ENCODE measurements around the gene JOSD2. TPM values are rescaled to one million over a fixed set of nuclear protein-coding genes. Genes with fewer than 3 reads are reported as not detected.

Gene JOSD2
- total and polyA plus RNA-seq, 9 of the 15 experiments (the other 6 are each of a cell fraction or from before 2014, with no cell fraction given), result 0.06 to 14.4 (median 3.1) TPM

DNA sequence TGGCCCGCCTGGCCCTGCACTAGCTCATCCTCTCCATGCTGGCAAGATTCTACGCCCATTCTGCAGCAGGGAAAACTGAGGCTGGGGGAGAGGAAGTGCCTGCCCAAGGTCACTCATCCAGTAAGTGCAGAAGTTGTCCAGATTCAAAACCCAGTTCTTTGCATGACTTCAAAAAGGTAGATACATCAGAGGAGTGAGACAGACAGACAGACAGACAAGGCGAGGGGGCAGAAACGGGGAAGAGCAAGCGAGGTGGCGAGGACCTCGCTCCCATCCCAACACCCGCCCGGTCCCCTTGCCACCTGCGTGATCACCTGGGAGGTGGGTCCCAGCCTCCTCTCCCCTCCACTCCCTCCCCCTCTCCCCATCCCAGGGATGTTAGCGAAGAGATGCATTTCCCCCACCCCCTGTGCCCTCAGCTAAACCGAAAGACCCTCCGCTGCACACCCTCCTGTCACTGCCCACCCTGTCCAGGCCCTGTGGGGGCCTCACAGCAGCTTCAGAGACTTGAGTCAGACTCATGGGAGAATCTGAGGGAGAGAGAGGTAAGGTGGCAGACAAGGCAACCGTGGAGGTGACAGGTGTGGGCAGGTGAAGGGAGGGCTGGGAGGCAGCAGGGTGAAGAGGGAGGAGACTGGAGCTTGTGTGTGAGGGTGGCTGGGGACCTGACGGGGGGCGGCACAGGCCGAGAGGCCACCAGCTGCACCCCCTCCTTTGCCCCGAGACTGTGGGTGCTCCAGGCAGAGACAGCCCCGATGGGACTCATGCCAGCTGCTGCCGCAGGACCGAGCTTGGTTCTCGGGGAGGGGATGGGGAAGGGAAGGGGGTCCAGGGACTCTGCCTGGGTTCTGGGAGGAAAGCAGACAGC lies 38.3 kb upstream of the JOSD2 start (continued):
- TF ChIP-seq, protein P1, sequence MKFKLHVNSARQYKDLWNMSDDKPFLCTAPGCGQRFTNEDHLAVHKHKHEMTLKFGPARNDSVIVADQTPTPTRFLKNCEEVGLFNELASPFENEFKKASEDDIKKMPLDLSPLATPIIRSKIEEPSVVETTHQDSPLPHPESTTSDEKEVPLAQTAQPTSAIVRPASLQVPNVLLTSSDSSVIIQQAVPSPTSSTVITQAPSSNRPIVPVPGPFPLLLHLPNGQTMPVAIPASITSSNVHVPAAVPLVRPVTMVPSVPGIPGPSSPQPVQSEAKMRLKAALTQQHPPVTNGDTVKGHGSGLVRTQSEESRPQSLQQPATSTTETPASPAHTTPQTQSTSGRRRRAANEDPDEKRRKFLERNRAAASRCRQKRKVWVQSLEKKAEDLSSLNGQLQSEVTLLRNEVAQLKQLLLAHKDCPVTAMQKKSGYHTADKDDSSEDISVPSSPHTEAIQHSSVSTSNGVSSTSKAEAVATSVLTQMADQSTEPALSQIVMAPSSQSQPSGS (CRISPR knock-in tag; IDR thresholded peaks at IDR 0.05), result no peak
- TF ChIP-seq EZH2 (IDR thresholded peaks at IDR 0.05; ENCODE audit: borderline replicate concordance, low read depth, low read length) (no peak), SIN3B (IDR thresholded peaks at IDR 0.05; ENCODE audit: low read depth) (no peak)

DNA sequence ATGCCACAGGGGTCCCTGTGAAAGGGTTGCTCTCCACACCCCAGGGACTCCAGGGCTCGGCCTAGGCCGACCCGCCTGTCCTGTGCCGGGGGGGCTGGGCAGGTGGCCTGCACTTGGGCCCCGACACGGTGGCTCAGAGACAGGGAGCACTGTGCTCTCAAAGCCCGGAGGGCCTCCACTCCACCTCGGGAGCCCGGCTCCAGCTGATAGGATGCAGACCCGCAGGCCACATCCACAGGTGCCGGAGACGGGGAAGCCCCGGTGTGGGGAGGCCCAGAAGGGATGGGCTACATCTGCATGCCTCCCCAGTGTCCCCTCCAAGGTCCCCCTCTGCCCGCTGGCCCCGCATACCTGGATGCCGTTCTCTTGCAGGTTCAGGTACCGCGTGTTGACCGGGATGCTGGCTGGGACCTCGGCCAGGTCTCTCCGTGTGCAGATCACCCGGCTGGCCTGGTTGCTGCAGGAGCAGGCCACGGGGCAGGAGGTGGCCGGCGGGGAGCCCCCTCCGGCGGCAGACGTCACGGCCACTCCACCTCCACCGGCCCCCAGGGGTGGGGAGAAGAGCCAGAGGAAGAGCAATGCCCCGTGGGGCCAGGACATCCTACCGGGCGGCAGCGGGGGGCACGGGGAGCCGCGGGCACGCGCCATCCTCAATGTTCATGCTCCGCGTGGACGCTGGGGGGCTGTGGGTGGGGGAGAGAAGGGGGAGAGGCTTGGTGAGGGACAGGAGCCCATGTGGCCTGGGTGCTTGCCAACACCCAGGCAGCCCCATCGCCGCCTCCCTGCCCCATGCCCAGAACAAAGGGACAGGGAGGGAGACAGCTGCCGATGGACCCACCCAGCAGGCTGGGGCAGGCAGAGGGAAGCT lies 37.4 kb upstream of the JOSD2 start:
- H3K4me2 ChIP-seq (ENCODE audit: insufficient read depth, low read length), result no peak overlapping the region

More for the DNA sequence above, 37.4 kb upstream of the JOSD2 start:
- TF ChIP-seq ZNF589 (CRISPR knock-in tag; IDR thresholded peaks at IDR 0.05; ENCODE audit: low read depth) (no peak), SMARCA5 (IDR thresholded peaks at IDR 0.05) (no peak)
- TF ChIP-seq, protein P2, sequence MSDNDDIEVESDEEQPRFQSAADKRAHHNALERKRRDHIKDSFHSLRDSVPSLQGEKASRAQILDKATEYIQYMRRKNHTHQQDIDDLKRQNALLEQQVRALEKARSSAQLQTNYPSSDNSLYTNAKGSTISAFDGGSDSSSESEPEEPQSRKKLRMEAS (CRISPR knock-in tag; IDR thresholded peaks at IDR 0.05), result 0 out of 2 replicates have a peak, but pooled peaks have one; percentile 7
- no peak for FAIRE-seq
- Histone ChIP-seq H3K27ac (ENCODE audit: extremely low read depth, low read depth, low read length) (no peak overlapping the region), H3K4me1 (replicated peaks in 1 of 2; ENCODE audit: control insufficient read depth in 2 of 2, insufficient read depth in 2 of 2, low read length in 2 of 2) (peaks cover 0 to 30% of the 10 kb centered on the region in 2 experiments; a peak in 2 of 5 replicates), H2AFZ (ENCODE audit: low read depth, low read length) (no peak overlapping the region), H3K27me3 (ENCODE audit: control insufficient read depth in 2 of 2, insufficient read depth in 2 of 2, low read length in 2 of 2) (peaks cover 0 to 19% of the 10 kb centered on the region in 2 experiments; a peak in 2 of 5 replicates), H3K79me2 (ENCODE audit: control insufficient read depth, insufficient read depth, low read length) (no peaks in the 10 kb centered on the region), H3K4me3 (no peak overlapping the region), H3K36me3 (ENCODE audit: control insufficient read depth, insufficient read depth, low read length) (no peaks in the 10 kb centered on the region), H3K9ac (ENCODE audit: insufficient read depth in 1 of 2, low read depth in 2 of 2, low read length in 2 of 2) (no peak overlapping the region), H3K9me1 (ENCODE audit: control insufficient read depth, insufficient read depth, low read length) (no peaks in the 10 kb centered on the region), H4K20me1 (replicated peaks; ENCODE audit: control insufficient read depth, insufficient read depth, low read length) (peaks cover 6% of the 10 kb centered on the region), H3K9me3 (replicated peaks; ENCODE audit: control insufficient read depth, insufficient read depth, low read depth, low read length) (no peaks in the 10 kb centered on the region)
- no peak for DNase-seq (ENCODE audit: extremely low read depth in 1 of 4, low spot score in 3 of 4)
- BruUV-seq (replicated peaks), result no TSS peak
- CTCF ChIA-PET (ENCODE audit: low intra/inter-chr PET ratio), result interaction anchor here (0.6 kb wide), 1 partner anchor 8 kb away, joined by 3 read pairs; no protein-coding TSS in a partner anchor
- in situ Hi-C loops (cut with MboI), result no loop called here
- intact Hi-C loops (cut with micrococcal nuclease), result no loop called here
- WGBS (ENCODE audit: insufficient coverage, low coverage, missing lambda C conversion rate), result 30% methylated on average over 35 of the region's 45 CpGs
- POLR2A ChIA-PET, result no interaction called here
- ATAC-seq, result no peak
